K562 (cell line): ENCODE results near the gene TNPO3. TPM values are rescaled to one million over a fixed set of nuclear protein-coding genes. Genes with fewer than 3 reads are reported as not detected.
A peak's percentile ranks its signal among the peaks of the same experiment; 100 is the strongest.

ENCODE experiments used
- ATAC-seq: fragments of 200-7000 bp; cut with Tn5 transposase; 3 replicates; pipeline ENCODE4 v1.9.1; 2020; ENCODE audit warnings: moderate library complexity
- BruUV-seq: library from RNA; stranded (reverse); fragments of 400-500 nt; replicated peaks from 2 replicates; lab custom pipeline; 2021; lab: Mats Ljungman, UMichigan
- CTCF ChIA-PET: fragments of 300-600 bp; formaldehyde crosslinking; extraction: SDS; loops from one replicate; lab custom pipeline; 2021; ENCODE audit warnings: low intra/inter-chr PET ratio; lab: Yijun Ruan, JAX
- POLR2A ChIA-PET: fragments of 300-600, 350-650 bp; sonication (Branson Sonifier 250); formaldehyde crosslinking; extraction: SDS; loops from one replicate; lab custom pipeline; 2021; ENCODE audit warnings: antibody characterized with exemption, inconsistent platforms; lab: Yijun Ruan, JAX
- DNase-seq, 4 experiments: peaks; one replicate each; pipeline versions ENCODE4 v3.0.0 to v3.0.0-alpha.2; 2011 to 2018; ENCODE audit warnings: low spot score in 3 of 4, mixed read lengths in 3 of 4; ENCODE audit errors: extremely low read depth in 1 of 4
- FAIRE-seq: peaks from 2 replicates; lab custom pipeline; 2011; peaks lifted over from hg19 to GRCh38; lab: Jason Lieb, UNC
- H2AFZ ChIP-seq: 2 replicates; pipeline ENCODE4 v1.6.0; 2011; ENCODE audit warnings: low read depth, low read length, control low read depth, inconsistent platforms
- H3K27ac ChIP-seq: fragments of 200-600 bp; 3 replicates; pipeline ENCODE4 v1.8.0; 2011; ENCODE audit warnings: low read depth, mild to moderate bottlenecking, control low read depth, inconsistent platforms, low read length, moderate library complexity, mixed read lengths; ENCODE audit errors: extremely low read depth
- H3K27me3 ChIP-seq, 2 experiments: fragments of 300-600 bp in 1 of 2; 2 replicates in 1 of 2; 3 replicates in 1 of 2; pipeline versions ENCODE4 v1.6.0 to v1.8.0; 2011; ENCODE audit warnings: inconsistent platforms in 2 of 2, low read length in 2 of 2, mild to moderate bottlenecking in 1 of 2, mixed read lengths in 1 of 2, moderate library complexity in 1 of 2; ENCODE audit not compliant: control insufficient read depth in 2 of 2, insufficient read depth in 2 of 2
- H3K36me3 ChIP-seq: fragments of 300-600 bp; 3 replicates; pipeline ENCODE4 v1.8.0; 2011; ENCODE audit warnings: mild to moderate bottlenecking, low read length, inconsistent platforms; ENCODE audit not compliant: control insufficient read depth, insufficient read depth
- H3K4me1 ChIP-seq, 2 experiments: fragments of 200-600 bp in 1 of 2; replicated peaks in 1 of 2; 2 replicates in 1 of 2; 3 replicates in 1 of 2; pipeline versions ENCODE4 v1.5.1 to v1.8.0; 2011; ENCODE audit warnings: inconsistent platforms in 2 of 2, low read length in 2 of 2, mild to moderate bottlenecking in 1 of 2, mixed read lengths in 1 of 2, moderate library complexity in 1 of 2; ENCODE audit not compliant: control insufficient read depth in 2 of 2, insufficient read depth in 2 of 2
- H3K4me2 ChIP-seq: 2 replicates; pipeline ENCODE4 v1.6.1; 2011; ENCODE audit warnings: low read length, control low read depth, inconsistent platforms, mixed read lengths; ENCODE audit not compliant: insufficient read depth
- H3K4me3 ChIP-seq: fragments of 200-600 bp; sonication (generic), shearing (Covaris generic); 2 replicates; pipeline ENCODE4 v1.5.1; 2016; ENCODE audit warnings: control low read depth, inconsistent platforms
- H3K79me2 ChIP-seq: fragments of 200-600 bp; 3 replicates; pipeline ENCODE4 v1.8.0; 2011; ENCODE audit warnings: low read length, inconsistent platforms; ENCODE audit not compliant: control insufficient read depth, insufficient read depth
- H3K9ac ChIP-seq, 2 experiments: 2 replicates each; pipeline versions ENCODE4 v1.6.0 to v1.6.1; 2011; ENCODE audit warnings: low read depth in 2 of 2, low read length in 2 of 2, control low read depth in 1 of 2, inconsistent platforms in 1 of 2, mild to moderate bottlenecking in 1 of 2, mixed read lengths in 1 of 2; ENCODE audit not compliant: insufficient read depth in 1 of 2
- H3K9me1 ChIP-seq: one replicate; pipeline ENCODE4 v1.6.0; 2011; ENCODE audit warnings: inconsistent platforms, mild to moderate bottlenecking, low read length, moderate library complexity; ENCODE audit not compliant: control insufficient read depth, insufficient read depth
- H3K9me3 ChIP-seq: replicated peaks from 2 replicates; pipeline ENCODE4 v1.5.1; 2011; ENCODE audit warnings: low read depth, low read length, inconsistent platforms; ENCODE audit not compliant: control insufficient read depth, insufficient read depth
- H4K20me1 ChIP-seq: replicated peaks from 2 replicates; pipeline ENCODE4 v1.6.1; 2011; ENCODE audit warnings: low read length, inconsistent platforms, mixed read lengths; ENCODE audit not compliant: control insufficient read depth, insufficient read depth
- BCOR ChIP-seq: fragments of 450-650 bp; IDR thresholded peaks from 2 replicates; pipeline ENCODE4 v1.6.1; 2016
- CREB3L1 ChIP-seq: fragments of 450-650 bp; IDR thresholded peaks from 2 replicates; pipeline ENCODE4 v1.6.1; 2014; ENCODE audit warnings: low read depth, mild to moderate bottlenecking, moderate library complexity, borderline replicate concordance
- ELF4 ChIP-seq: fragments of 450-650 bp; formaldehyde crosslinking; IDR thresholded peaks from 2 replicates; pipeline ENCODE4 v1.4.0; 2022; ENCODE audit warnings: missing genetic modification characterization
- FIP1L1 ChIP-seq: fragments of 200-400 bp; formaldehyde crosslinking; IDR thresholded peaks from 2 replicates; pipeline ENCODE4 v1.6.1; 2018; ENCODE audit warnings: mild to moderate bottlenecking, low read depth, low read length; ENCODE audit not compliant: poor library complexity, severe bottlenecking
- FOS ChIP-seq: IDR thresholded peaks from 3 replicates; pipeline ENCODE4 v1.6.1; 2011; ENCODE audit not compliant: insufficient read length; ENCODE audit errors: extremely low read depth
- KAT7 ChIP-seq: sonication (generic); formaldehyde crosslinking; IDR thresholded peaks from 2 replicates; pipeline ENCODE4 v1.8.0; 2022; ENCODE audit warnings: missing genetic modification reagents, mild to moderate bottlenecking, borderline replicate concordance
- MYNN ChIP-seq, 2 experiments: sonication (generic); formaldehyde crosslinking in 1 of 2; IDR thresholded peaks; 2 replicates each; pipeline versions ENCODE4 v1.5.0 to v1.6.1; 2016 to 2020; ENCODE audit warnings: antibody characterized with exemption in 1 of 2, missing genetic modification reagents in 1 of 2
- NFATC3 ChIP-seq: fragments of 450-650 bp; IDR thresholded peaks from 2 replicates; pipeline ENCODE4 v1.6.1; 2017; ENCODE audit warnings: mild to moderate bottlenecking
- NFE2 ChIP-seq: IDR thresholded peaks from 2 replicates; pipeline ENCODE4 v1.6.1; 2014; ENCODE audit warnings: antibody characterized with exemption, low read depth
- POLR2A ChIP-seq: fragments of 450-650 bp; conservative IDR thresholded peaks from 2 replicates; pipeline ENCODE4 v1.6.1; 2016
- POLR2AphosphoS2 ChIP-seq: IDR thresholded peaks from 2 replicates; pipeline ENCODE4 v1.6.1; 2012; ENCODE audit warnings: low read length, improper control_type of control experiment
- RBM22 ChIP-seq: fragments of 200-400 bp; formaldehyde crosslinking; IDR thresholded peaks from 2 replicates; pipeline ENCODE4 v1.6.1; 2018; ENCODE audit warnings: low read length, low read depth; ENCODE audit not compliant: poor library complexity, severe bottlenecking
- TAF1 ChIP-seq: IDR thresholded peaks from 2 replicates; pipeline ENCODE4 v1.6.1; 2011; ENCODE audit warnings: mild to moderate bottlenecking, low read length, moderate library complexity; ENCODE audit not compliant: insufficient read depth, control insufficient read depth, severe bottlenecking; ENCODE audit errors: extremely low read depth
- ZBED1 ChIP-seq: IDR thresholded peaks from 2 replicates; pipeline ENCODE4 v1.6.1; 2014
- ZNF239 ChIP-seq: fragments of 250-450 bp; sonication (Bioruptor Pico); IDR thresholded peaks from 2 replicates; pipeline ENCODE4 v1.4.0; 2020; ENCODE audit warnings: mild to moderate bottlenecking
- ZNF431 ChIP-seq: sonication (generic); formaldehyde crosslinking; IDR thresholded peaks from 2 replicates; pipeline ENCODE4 v1.8.0; 2022; ENCODE audit warnings: mild to moderate bottlenecking, missing genetic modification reagents
- ZNF584 ChIP-seq: fragments of 200-800 bp; sonication (Bioruptor generic); IDR thresholded peaks from 2 replicates; pipeline ENCODE4 v1.6.1; 2016; ENCODE audit warnings: low read depth, mild to moderate bottlenecking, missing genetic modification characterization, missing compliant biosample characterization
- WGBS: fragments of 100-300 bp; shearing (Covaris generic); methylation state at CpG from one replicate; pipeline ENCODE4 v1.1.6; 2016; ENCODE audit warnings: low coverage, mixed read lengths; ENCODE audit not compliant: insufficient coverage; ENCODE audit errors: missing lambda C conversion rate; 5-methylcytosine and 5-hydroxymethylcytosine counted together
- in situ Hi-C: fragments of 300-500 bp; cut with MboI; formaldehyde crosslinking; loops from 4 replicates; pipeline ENCODE4 v1.15.0; 2018; ENCODE audit warnings: inconsistent platforms, mixed read lengths
- intact Hi-C: fragments of 100-400 bp; cut with micrococcal nuclease; formaldehyde crosslinking; loops from 2 replicates; pipeline ENCODE4 v1.14.2; 2022
- polyA plus RNA-seq, 8 experiments: library from polyadenylated mRNA; depleted of rRNA in 4 of 8; stranded (reverse) in 5 of 8; unstranded in 3 of 8; fragments of >200 nt; fragmentation: Nextera tagmentation in 2 of 8; fragmentation: Illumina TruSeq in 1 of 8; extraction: Ambion mirVana in 2 of 8; extraction: Trizol in 1 of 8; gene quantifications; 2 replicates each; pipeline versions ENCODE4 v1.2.1 to v1.2.3, GENCODE V29; 2011 to 2014; ENCODE audit warnings: inconsistent platforms in 1 of 8, missing spikeins in 1 of 8
- total RNA-seq, 7 experiments: library from RNA; depleted of rRNA in 6 of 7; stranded (reverse); fragments of >200 nt in 6 of 7; fragmentation: Illumina TruSeq in 2 of 7; extraction: Trizol in 2 of 7; gene quantifications; 2 replicates each; pipeline versions ENCODE4 v1.2.1 to v1.2.3, GENCODE V29; 2011 to 2021; ENCODE audit warnings: low replicate concordance in 1 of 7
- TF ChIP-seq, protein P1 (sequence below): fragments of 150-350 bp; IDR thresholded peaks from 2 replicates; pipeline ENCODE4 v1.6.1; 2014; ENCODE audit warnings: low read depth, mild to moderate bottlenecking, low read length, borderline replicate concordance
- TF ChIP-seq, protein P2 (sequence below): fragments of 450-650 bp; IDR thresholded peaks from one replicate; pipeline ENCODE4 v1.6.1; 2018; ENCODE audit warnings: mild to moderate bottlenecking, moderate library complexity; ENCODE audit not compliant: partially characterized antibody

The TNPO3 gene
- total and polyA plus RNA-seq, 9 of the 15 experiments (the other 6 are each of a cell fraction or from before 2014, with no cell fraction given) = 35.8 to 125 (median 110) TPM

- FAIRE-seq = no peak
- Histone ChIP-seq H3K9me1 (no peaks in the 10 kb centered on the region), H3K4me2 (no peak overlapping the region), H3K27me3 (peaks cover 20 to 26% of the 10 kb centered on the region in 2 experiments; a peak in 4 of 5 replicates), H4K20me1 (peaks cover 3% of the 10 kb centered on the region), H3K4me3 (no peak overlapping the region), H3K9me3 (no peaks in the 10 kb centered on the region), H3K4me1 (peaks cover 0 to 21% of the 10 kb centered on the region in 2 experiments; a peak in 2 of 5 replicates), H2AFZ (no peak overlapping the region), H3K79me2 (no peaks in the 10 kb centered on the region), H3K27ac (no peak overlapping the region), H3K9ac (no peak overlapping the region), H3K36me3 (peaks cover 14% of the 10 kb centered on the region; the same call in 2 of the 3 replicates)
- WGBS = 51% methylated on average over 9 of the region's 9 CpGs
- BruUV-seq = no TSS peak
- DNase-seq = no peak
- ATAC-seq = peak; percentile 3
- ChIA-PET POLR2A (interaction anchor here (0.6 to 4.5 kb wide), 14 partner anchors 8 to 542 kb away, joined by 3 to 28 read pairs (median 3); partner anchors contain the start of genes IRF5, TNPO3 and TSPAN33), CTCF (no interaction called here)
- intact Hi-C loops = no loop called here
- in situ Hi-C loops = no loop called here
- no peak for TF ChIP-seq NFE2
- no peak for TF ChIP-seq ZNF584 (CRISPR knock-in tag)
- no peak for TF ChIP-seq FOS
- peak; percentile 57 for TF ChIP-seq RBM22
- TF ChIP-seq NFATC3 = no peak
- TF ChIP-seq CREB3L1 = no peak
- TF ChIP-seq, protein P1, sequence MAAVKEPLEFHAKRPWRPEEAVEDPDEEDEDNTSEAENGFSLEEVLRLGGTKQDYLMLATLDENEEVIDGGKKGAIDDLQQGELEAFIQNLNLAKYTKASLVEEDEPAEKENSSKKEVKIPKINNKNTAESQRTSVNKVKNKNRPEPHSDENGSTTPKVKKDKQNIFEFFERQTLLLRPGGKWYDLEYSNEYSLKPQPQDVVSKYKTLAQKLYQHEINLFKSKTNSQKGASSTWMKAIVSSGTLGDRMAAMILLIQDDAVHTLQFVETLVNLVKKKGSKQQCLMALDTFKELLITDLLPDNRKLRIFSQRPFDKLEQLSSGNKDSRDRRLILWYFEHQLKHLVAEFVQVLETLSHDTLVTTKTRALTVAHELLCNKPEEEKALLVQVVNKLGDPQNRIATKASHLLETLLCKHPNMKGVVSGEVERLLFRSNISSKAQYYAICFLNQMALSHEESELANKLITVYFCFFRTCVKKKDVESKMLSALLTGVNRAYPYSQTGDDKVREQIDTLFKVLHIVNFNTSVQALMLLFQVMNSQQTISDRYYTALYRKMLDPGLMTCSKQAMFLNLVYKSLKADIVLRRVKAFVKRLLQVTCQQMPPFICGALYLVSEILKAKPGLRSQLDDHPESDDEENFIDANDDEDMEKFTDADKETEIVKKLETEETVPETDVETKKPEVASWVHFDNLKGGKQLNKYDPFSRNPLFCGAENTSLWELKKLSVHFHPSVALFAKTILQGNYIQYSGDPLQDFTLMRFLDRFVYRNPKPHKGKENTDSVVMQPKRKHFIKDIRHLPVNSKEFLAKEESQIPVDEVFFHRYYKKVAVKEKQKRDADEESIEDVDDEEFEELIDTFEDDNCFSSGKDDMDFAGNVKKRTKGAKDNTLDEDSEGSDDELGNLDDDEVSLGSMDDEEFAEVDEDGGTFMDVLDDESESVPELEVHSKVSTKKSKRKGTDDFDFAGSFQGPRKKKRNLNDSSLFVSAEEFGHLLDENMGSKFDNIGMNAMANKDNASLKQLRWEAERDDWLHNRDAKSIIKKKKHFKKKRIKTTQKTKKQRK = no peak
- no peak for TF ChIP-seq ZNF239
- TF ChIP-seq, protein P2, sequence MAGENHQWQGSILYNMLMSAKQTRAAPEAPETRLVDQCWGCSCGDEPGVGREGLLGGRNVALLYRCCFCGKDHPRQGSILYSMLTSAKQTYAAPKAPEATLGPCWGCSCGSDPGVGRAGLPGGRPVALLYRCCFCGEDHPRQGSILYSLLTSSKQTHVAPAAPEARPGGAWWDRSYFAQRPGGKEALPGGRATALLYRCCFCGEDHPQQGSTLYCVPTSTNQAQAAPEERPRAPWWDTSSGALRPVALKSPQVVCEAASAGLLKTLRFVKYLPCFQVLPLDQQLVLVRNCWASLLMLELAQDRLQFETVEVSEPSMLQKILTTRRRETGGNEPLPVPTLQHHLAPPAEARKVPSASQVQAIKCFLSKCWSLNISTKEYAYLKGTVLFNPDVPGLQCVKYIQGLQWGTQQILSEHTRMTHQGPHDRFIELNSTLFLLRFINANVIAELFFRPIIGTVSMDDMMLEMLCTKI = no peak
- TF ChIP-seq ELF4 = no peak
- TF ChIP-seq FIP1L1 = peak; percentile 5
- no peak for TF ChIP-seq ZBED1
- no peak for TF ChIP-seq ZNF431 (CRISPR knock-in tag)
- TF ChIP-seq MYNN (IDR thresholded peaks at IDR 0.05) = 0 out of 2 replicates have a peak, but pooled peaks have one; percentile 31
- TF ChIP-seq MYNN (CRISPR knock-in tag; IDR thresholded peaks at IDR 0.05) = no peak
- TF ChIP-seq TAF1 = no peak
- no peak for TF ChIP-seq POLR2AphosphoS2
- no peak for TF ChIP-seq POLR2A
- TF ChIP-seq BCOR = no peak
- no peak for TF ChIP-seq KAT7 (CRISPR knock-in tag)
Measured at GRCh38 chr7:128947854-128948253, 107.1 kb downstream of the TNPO3 start.
